Measurements from ENCODE around the gene STK38.

DNA sequence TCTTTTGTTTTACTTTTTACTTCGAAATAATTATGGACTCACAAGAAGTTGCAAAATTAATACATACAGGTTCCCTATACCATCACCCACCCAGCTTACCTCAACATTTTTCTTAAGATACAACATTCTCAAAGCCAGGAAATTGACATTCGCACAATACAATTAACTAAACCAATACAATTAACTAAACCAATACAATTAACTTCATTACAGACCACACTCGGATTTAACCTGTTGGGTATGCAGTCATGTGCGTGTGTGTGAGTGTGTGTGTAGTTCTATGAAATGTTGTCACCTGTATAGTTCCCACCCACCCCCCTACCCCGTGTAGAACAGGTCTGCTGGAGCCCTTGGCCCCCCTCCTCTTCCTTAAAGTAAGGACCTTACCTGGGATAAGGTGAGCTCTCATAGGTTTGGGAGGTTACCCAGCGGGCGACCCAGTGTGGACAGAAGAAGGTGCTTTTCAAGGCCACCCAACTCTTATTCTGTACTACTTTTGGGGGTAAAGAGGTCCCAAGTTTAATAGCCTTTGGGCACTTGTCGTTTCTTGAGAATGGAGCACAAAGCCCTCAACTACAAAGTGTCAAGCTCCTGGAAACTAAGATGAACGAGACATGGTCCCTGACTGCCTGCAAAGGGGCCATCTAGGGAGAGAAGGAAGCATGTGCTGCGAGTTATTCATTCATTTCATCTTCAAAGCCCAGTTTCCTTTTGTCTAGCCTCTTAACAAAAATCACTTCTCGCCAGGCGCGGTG is 544 bp upstream of the STK38 start:
- TF ChIP-seq, protein P1, sequence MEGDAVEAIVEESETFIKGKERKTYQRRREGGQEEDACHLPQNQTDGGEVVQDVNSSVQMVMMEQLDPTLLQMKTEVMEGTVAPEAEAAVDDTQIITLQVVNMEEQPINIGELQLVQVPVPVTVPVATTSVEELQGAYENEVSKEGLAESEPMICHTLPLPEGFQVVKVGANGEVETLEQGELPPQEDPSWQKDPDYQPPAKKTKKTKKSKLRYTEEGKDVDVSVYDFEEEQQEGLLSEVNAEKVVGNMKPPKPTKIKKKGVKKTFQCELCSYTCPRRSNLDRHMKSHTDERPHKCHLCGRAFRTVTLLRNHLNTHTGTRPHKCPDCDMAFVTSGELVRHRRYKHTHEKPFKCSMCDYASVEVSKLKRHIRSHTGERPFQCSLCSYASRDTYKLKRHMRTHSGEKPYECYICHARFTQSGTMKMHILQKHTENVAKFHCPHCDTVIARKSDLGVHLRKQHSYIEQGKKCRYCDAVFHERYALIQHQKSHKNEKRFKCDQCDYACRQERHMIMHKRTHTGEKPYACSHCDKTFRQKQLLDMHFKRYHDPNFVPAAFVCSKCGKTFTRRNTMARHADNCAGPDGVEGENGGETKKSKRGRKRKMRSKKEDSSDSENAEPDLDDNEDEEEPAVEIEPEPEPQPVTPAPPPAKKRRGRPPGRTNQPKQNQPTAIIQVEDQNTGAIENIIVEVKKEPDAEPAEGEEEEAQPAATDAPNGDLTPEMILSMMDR (IDR thresholded peaks at IDR 0.05; ENCODE audit: low read depth, low read length): no peak
- TF ChIP-seq EZH2phosphoT487 (IDR thresholded peaks at IDR 0.05; ENCODE audit: low read depth): no peak

Data from OCI-LY3 (cell line).